NCI-H510A treated with DMSO at 0.1 percent for 48 hours (cell line): ENCODE results near the gene FSCN2.
"Not testable (repeated sequence)": the region's sequence is repeated elsewhere in the genome, so short reads cannot be mapped to it uniquely, and the experiment has no call there.

ENCODE experiments used
- DNase-seq: peaks from one replicate; lab custom pipeline; 2025; lab: John Stamatoyannopoulos, UW

The FSCN2 gene

DNA sequence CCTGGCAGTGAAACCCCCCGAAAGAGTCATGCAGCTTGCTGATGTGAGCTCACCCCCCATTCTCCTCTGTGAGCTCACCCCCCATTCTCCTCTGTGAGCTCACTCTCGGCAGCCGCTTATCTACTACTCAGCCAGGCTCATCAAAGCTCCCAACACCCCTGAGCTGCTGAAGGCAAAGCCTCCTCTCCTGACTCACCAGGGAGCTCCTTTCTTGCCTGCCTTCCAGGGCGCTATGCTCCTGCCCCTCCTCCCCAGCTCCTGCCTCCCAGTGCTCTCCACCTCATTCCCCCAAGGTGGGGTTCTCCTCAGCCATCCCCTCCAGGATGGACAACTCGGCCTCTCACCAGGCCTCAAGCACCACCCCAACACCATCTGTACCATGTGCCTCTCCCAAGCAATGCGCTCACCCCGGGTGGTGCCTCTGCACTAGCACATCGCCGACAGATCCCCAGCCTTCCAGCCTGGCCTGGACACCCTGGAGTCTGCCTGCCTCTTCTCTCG is 51.7 kb downstream of the FSCN2 start:
- DNase-seq = no peak

- no peak for DNase-seq
Observed at GRCh38 chr17:81580481-81580880, 52.3 kb downstream of the FSCN2 start.

DNA sequence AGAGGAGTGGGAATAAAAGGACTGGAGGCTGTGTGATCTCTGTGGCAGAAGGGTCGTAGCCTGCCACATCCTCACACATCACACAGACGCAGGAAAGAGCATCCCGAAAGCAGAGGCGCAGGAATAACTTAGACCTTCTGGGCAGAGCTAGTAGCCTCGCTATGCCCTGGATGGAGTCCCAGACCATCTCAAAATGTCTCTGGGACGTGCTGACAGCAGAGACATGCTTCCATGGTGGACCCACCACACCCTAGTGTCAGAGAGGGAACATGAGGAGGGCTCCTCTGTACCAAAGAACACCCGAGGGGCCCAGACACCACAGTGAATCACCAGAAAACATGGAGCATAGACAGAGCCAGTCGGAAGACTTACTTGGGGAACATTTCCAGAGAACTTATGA is 53.6 kb downstream of the FSCN2 start:
- DNase-seq = no peak

GRCh38 chr17:81582341-81582740 is 54.2 kb downstream of the FSCN2 start:
- DNase-seq = no peak

DNA sequence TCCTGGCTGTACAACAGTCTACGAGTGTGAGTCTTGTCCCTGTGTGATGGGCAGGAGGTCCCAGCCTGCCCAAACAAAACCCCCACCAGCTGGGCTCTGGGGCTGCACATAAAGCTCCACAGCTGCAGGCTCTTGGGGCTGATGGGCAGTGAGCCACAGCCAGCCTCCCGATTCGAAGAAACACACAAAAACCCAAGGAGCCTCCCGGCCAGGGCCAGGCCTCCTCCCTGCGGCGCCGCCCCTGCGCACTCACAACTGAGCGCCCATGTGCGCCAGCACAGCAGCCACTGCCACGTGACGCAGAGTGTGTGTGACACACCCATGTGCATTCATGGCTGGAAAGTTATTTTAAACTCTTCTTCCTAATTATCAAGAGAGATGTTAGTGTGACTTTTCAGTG is 54.6 kb downstream of the FSCN2 start:
- DNase-seq = no peak

GRCh38 chr17:81583589-81584342 is 55.6 kb downstream of the FSCN2 start:
- no peak for DNase-seq

DNA sequence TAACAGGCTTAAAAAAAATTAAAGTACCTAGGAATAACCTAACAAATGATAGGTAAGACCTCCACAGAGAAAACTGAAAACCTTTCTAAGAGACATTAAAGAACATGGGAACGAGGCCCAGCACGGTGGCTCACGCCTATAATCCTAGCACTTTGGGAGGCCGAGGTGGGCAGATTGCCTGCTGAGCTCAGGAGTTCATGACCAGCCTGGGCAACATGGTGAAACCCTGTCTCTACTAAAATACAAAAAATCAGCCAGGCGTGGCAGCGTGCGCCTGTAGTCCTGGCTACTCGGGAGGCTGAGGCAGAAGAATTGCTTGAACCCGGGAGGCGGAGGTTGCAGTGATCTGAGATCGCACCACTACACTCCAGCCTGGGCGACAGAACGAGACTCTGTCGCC is 56.6 kb downstream of the FSCN2 start:
- DNase-seq = not testable (repeated sequence)

DNA sequence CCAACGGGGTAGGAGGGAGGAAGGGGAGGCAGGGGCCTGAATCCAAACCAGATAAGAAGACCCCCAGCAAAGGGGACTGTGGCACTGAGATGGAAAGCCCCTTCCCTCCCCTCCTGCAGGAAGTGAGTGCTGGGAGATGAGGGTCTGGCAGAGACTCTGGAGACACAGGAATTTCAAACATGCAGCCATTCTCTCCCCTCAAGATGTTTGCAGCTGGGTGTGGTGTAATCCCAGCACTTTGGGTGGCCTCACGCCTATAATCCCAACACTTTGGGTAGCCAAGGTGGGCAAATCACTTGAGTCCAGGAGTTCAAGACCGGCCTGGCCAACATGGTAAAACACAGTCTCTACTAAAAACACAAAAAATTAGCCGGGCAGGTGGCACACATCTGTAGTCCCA is 57.9 kb downstream of the FSCN2 start:
- no peak for DNase-seq
